Endothelial cell of umbilical vein (primary cell): Measurements from ENCODE around the gene MPST. TPM values are rescaled to one million over a fixed set of nuclear protein-coding genes. Genes with fewer than 3 reads are reported as not detected.

Source experiments
- BruUV-seq: library from RNA; stranded (reverse); fragments of 400-500 nt; replicated peaks from 2 replicates; lab custom pipeline; 2021; lab: Mats Ljungman, UMichigan
- CTCF ChIA-PET: fragments of 300-600, 350-600 bp; sonication (Branson Sonifier 250); formaldehyde crosslinking; loops from one replicate; lab custom pipeline; 2021; ENCODE audit warnings: antibody characterized with exemption, inconsistent platforms; lab: Charles Lee
- POLR2A ChIA-PET: fragments of 300-600, 350-600 bp; sonication (Branson Sonifier 250); formaldehyde crosslinking; loops from one replicate; lab custom pipeline; 2021; ENCODE audit warnings: antibody characterized with exemption, inconsistent platforms; lab: Charles Lee
- DNase-seq: peaks from one replicate; pipeline ENCODE4 v3.0.0-alpha.2; 2011; ENCODE audit warnings: low read depth, low spot score
- FAIRE-seq: peaks from 2 replicates; lab custom pipeline; 2011; peaks lifted over from hg19 to GRCh38; lab: Jason Lieb, UNC
- H2AFZ ChIP-seq: 2 replicates; pipeline ENCODE4 v1.6.0; 2012; ENCODE audit warnings: low read depth, low read length, control low read depth, inconsistent platforms
- H3K27ac ChIP-seq: 2 replicates; pipeline ENCODE4 v1.5.1; 2011; ENCODE audit warnings: low read depth, mild to moderate bottlenecking, control low read depth, low read length, moderate library complexity; ENCODE audit not compliant: insufficient read depth
- H3K27me3 ChIP-seq, 2 experiments: 2 replicates each; pipeline versions ENCODE4 v1.6.0 to v1.6.1; 2011; ENCODE audit warnings: low read length in 2 of 2, mixed read lengths in 1 of 2; ENCODE audit not compliant: control insufficient read depth in 2 of 2, insufficient read depth in 2 of 2
- H3K36me3 ChIP-seq, 2 experiments: 2 replicates in 1 of 2; 3 replicates in 1 of 2; pipeline ENCODE4 v1.5.1; 2011; ENCODE audit warnings: low read length in 2 of 2, mild to moderate bottlenecking in 1 of 2, moderate library complexity in 1 of 2; ENCODE audit not compliant: control insufficient read depth in 2 of 2, insufficient read depth in 2 of 2; ENCODE audit errors: extremely low read depth in 1 of 2
- H3K4me1 ChIP-seq: 3 replicates; pipeline ENCODE4 v1.5.1; 2011; ENCODE audit warnings: mild to moderate bottlenecking, low read length; ENCODE audit not compliant: control insufficient read depth, insufficient read depth; ENCODE audit errors: extremely low read depth
- H3K4me2 ChIP-seq: 2 replicates; pipeline ENCODE4 v1.6.1; 2011; ENCODE audit warnings: low read length, control low read depth, mixed read lengths; ENCODE audit not compliant: insufficient read depth
- H3K4me3 ChIP-seq, 3 experiments: fragments of 200-600 bp in 1 of 3; sonication (generic), shearing (Covaris generic) in 1 of 3; replicated peaks in 1 of 3; 2 replicates each; pipeline ENCODE4 v1.5.1; 2011 to 2016; ENCODE audit warnings: control low read depth in 3 of 3, low read length in 3 of 3, mild to moderate bottlenecking in 2 of 3, inconsistent platforms in 1 of 3, low read depth in 1 of 3, moderate library complexity in 1 of 3; ENCODE audit not compliant: insufficient read depth in 1 of 3
- H3K79me2 ChIP-seq: 2 replicates; pipeline ENCODE4 v1.6.0; 2012; ENCODE audit warnings: low read length, inconsistent platforms; ENCODE audit not compliant: control insufficient read depth, insufficient read depth
- H3K9ac ChIP-seq: replicated peaks from 2 replicates; pipeline ENCODE3; 2011; ENCODE audit warnings: low read length, control low read depth; ENCODE audit not compliant: insufficient read depth; ENCODE audit errors: extremely low read depth
- H3K9me1 ChIP-seq: replicated peaks from 3 replicates; pipeline ENCODE4 v1.6.0; 2011; ENCODE audit warnings: mild to moderate bottlenecking, low read length; ENCODE audit not compliant: control insufficient read depth, insufficient read depth; ENCODE audit errors: extremely low read depth
- H3K9me3 ChIP-seq: replicated peaks from 2 replicates; pipeline ENCODE4 v1.5.1; 2012; ENCODE audit warnings: low read length, inconsistent platforms; ENCODE audit not compliant: control insufficient read depth, insufficient read depth
- H4K20me1 ChIP-seq: replicated peaks from 2 replicates; pipeline ENCODE3; 2011; ENCODE audit warnings: mild to moderate bottlenecking, low read length; ENCODE audit not compliant: control insufficient read depth, insufficient read depth; ENCODE audit errors: extremely low read depth
- EZH2 ChIP-seq: IDR thresholded peaks from 2 replicates; pipeline ENCODE4 v1.6.1; 2012; ENCODE audit warnings: borderline replicate concordance, low read depth, mild to moderate bottlenecking, moderate library complexity, low read length, inconsistent platforms; ENCODE audit not compliant: severe bottlenecking
- GATA2 ChIP-seq: IDR thresholded peaks from 2 replicates; pipeline ENCODE4 v1.7.0; 2011; ENCODE audit warnings: low read depth, mild to moderate bottlenecking, moderate library complexity, mixed read lengths, low read length; ENCODE audit not compliant: insufficient read length, insufficient read depth
- JUN ChIP-seq: IDR thresholded peaks from 2 replicates; pipeline ENCODE4 v1.6.1; 2011; ENCODE audit warnings: borderline replicate concordance, low read depth; ENCODE audit not compliant: insufficient read length, insufficient read depth
- MYC ChIP-seq: IDR thresholded peaks from one replicate; pipeline ENCODE4 v1.6.1; 2011; ENCODE audit warnings: mild to moderate bottlenecking, low read depth, low read length
- POLR2A ChIP-seq: IDR thresholded peaks from 2 replicates; pipeline ENCODE4 v1.6.1; 2012; ENCODE audit warnings: low read depth, mild to moderate bottlenecking, control low read depth, low read length
- POLR2AphosphoS5 ChIP-seq: IDR thresholded peaks from 2 replicates; pipeline ENCODE4 v1.6.1; 2012; ENCODE audit warnings: low read depth, mild to moderate bottlenecking, control low read depth, low read length, moderate library complexity; ENCODE audit not compliant: insufficient read depth
- dilution Hi-C: fragments of 300-500 bp; cut with MboI; formaldehyde crosslinking; loops from one replicate; pipeline ENCODE4 v1.15.0; 2019; ENCODE audit warnings: low sequenced_read_pairs; ENCODE audit not compliant: extremely low pct_ligation_motif_present
- intact Hi-C: fragments of 100-400 bp; cut with micrococcal nuclease; formaldehyde crosslinking; loops from one replicate; pipeline ENCODE4 v1.10.0; 2022
- polyA plus RNA-seq, 4 experiments: library from polyadenylated mRNA; depleted of rRNA in 3 of 4; stranded (reverse) in 3 of 4; unstranded in 1 of 4; fragments of >200 nt; gene quantifications; 2 replicates each; pipeline versions ENCODE4 v1.2.1 to v1.2.3, GENCODE V29; 2011 to 2012; ENCODE audit warnings: missing spikeins in 1 of 4
- total RNA-seq: library from RNA; stranded (reverse); gene quantifications from 2 replicates; pipeline ENCODE4 v1.2.3, GENCODE V29; 2021
- TF ChIP-seq, protein P1 (sequence below): IDR thresholded peaks from 2 replicates; pipeline ENCODE4 v1.6.1; 2011; ENCODE audit not compliant: insufficient read depth, insufficient read length
- TF ChIP-seq, protein P2 (sequence below), 2 donors: IDR thresholded peaks; 1 replicate in 1 of 2; 2 replicates in 1 of 2; pipeline ENCODE4 v1.5.1; 2011; ENCODE audit warnings: low read length in 2 of 2, mild to moderate bottlenecking in 2 of 2, moderate library complexity in 2 of 2, control low read depth in 1 of 2, inconsistent platforms in 1 of 2, low read depth in 1 of 2; ENCODE audit not compliant: insufficient read depth in 1 of 2; ENCODE audit errors: extremely low read depth in 1 of 2

The MPST gene
- total and polyA plus RNA-seq, 2 donors (not counting 3 experiments of a cell fraction or from before 2014, with no cell fraction given): 93.2 to 124 TPM

DNA sequence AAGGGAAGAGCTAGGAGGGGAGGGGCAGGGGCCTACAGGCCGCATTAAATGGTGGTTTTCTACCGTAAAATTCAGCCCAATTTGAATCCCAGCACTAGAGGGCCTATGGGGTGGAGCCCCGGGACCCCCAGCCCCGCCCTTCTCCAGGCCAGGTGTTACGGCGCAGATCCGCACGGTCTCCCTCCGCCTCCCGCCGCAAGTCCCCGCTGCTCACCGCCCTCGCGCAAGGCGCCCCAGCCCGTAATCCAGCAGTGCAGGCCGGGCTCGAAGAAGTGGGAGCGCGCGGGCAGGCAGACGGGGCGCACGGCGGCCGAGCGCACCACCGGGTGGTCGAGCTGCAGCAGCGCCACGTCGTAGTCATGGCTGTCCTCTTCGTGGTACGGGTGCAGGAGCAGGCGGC is 49.3 kb downstream of the MPST start:
- ChIA-PET CTCF (no interaction called here), POLR2A (no interaction called here)
- no peaks in the 10 kb centered on the region for H3K36me3 ChIP-seq
- dilution Hi-C loops: no loop called here
- TF ChIP-seq POLR2AphosphoS5 (no peak), MYC (no peak), EZH2 (no peak), JUN (no peak), GATA2 (no peak), POLR2A (no peak)
- TF ChIP-seq, protein P1, sequence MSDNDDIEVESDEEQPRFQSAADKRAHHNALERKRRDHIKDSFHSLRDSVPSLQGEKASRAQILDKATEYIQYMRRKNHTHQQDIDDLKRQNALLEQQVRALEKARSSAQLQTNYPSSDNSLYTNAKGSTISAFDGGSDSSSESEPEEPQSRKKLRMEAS: no peak
- TF ChIP-seq, protein P2, sequence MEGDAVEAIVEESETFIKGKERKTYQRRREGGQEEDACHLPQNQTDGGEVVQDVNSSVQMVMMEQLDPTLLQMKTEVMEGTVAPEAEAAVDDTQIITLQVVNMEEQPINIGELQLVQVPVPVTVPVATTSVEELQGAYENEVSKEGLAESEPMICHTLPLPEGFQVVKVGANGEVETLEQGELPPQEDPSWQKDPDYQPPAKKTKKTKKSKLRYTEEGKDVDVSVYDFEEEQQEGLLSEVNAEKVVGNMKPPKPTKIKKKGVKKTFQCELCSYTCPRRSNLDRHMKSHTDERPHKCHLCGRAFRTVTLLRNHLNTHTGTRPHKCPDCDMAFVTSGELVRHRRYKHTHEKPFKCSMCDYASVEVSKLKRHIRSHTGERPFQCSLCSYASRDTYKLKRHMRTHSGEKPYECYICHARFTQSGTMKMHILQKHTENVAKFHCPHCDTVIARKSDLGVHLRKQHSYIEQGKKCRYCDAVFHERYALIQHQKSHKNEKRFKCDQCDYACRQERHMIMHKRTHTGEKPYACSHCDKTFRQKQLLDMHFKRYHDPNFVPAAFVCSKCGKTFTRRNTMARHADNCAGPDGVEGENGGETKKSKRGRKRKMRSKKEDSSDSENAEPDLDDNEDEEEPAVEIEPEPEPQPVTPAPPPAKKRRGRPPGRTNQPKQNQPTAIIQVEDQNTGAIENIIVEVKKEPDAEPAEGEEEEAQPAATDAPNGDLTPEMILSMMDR (IDR thresholded peaks at IDR 0.05; ENCODE audit: extremely low read depth in 1 of 2, insufficient read depth in 1 of 2, low read depth in 1 of 2, low read length in 2 of 2): no peak
- no peaks in the 10 kb centered on the region for H3K9me3 ChIP-seq
- FAIRE-seq (no peak), DNase-seq (no peak)
- no peak overlapping the region for H2AFZ ChIP-seq
- no peaks in the 10 kb centered on the region for H3K79me2 ChIP-seq
- H3K4me3 ChIP-seq: no peak overlapping the region
- H3K27me3 ChIP-seq: peaks cover 14 to 15% of the 10 kb centered on the region in 2 experiments
- H3K27ac ChIP-seq: no peak overlapping the region
- H3K9me1 ChIP-seq: no peaks in the 10 kb centered on the region
- no peaks in the 10 kb centered on the region for H3K4me1 ChIP-seq
- intact Hi-C loops: no loop called here
- H3K4me2 ChIP-seq: no peak overlapping the region
- no peaks in the 10 kb centered on the region for H4K20me1 ChIP-seq
- BruUV-seq: no TSS peak
- H3K9ac ChIP-seq: no peak overlapping the region
